HG02571 (cell line): Measurements from ENCODE around the gene CACNA1I.
"Not testable (repeated sequence)": the region's sequence is repeated elsewhere in the genome, so short reads cannot be mapped to it uniquely, and the experiment has no call there.

Source experiments
- ATAC-seq: cut with Tn5 transposase; IDR thresholded peaks from one replicate; pipeline ENCODE4 v1.9.1; 2021; ENCODE audit warnings: mild to moderate bottlenecking, moderate library complexity; ENCODE audit not compliant: unreplicated experiment

CACNA1I gene

DNA sequence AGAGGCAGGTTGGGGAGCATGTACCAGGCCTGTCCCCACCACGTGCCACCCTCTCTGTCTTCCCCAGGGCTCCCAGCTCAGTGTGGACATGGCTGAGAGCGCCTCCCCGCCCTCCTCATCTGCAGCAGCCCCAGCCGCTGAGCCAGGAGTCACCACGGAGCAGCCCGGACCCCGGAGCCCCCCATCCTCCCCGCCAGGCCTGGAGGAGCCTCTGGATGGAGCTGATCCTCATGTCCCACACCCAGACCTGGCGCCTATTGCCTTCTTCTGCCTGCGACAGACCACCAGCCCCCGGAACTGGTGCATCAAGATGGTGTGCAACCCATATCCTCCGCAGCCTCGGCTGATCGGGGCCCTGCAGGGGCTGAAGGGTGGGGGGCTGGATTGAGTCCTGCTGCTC lies at the start of gene CACNA1I:
TSS of gene CACNA1I (plus strand) at position 89 of the 400 bp plus-strand sequence. CDS start at position 89, 0 bp downstream.
- ATAC-seq = no peak

DNA sequence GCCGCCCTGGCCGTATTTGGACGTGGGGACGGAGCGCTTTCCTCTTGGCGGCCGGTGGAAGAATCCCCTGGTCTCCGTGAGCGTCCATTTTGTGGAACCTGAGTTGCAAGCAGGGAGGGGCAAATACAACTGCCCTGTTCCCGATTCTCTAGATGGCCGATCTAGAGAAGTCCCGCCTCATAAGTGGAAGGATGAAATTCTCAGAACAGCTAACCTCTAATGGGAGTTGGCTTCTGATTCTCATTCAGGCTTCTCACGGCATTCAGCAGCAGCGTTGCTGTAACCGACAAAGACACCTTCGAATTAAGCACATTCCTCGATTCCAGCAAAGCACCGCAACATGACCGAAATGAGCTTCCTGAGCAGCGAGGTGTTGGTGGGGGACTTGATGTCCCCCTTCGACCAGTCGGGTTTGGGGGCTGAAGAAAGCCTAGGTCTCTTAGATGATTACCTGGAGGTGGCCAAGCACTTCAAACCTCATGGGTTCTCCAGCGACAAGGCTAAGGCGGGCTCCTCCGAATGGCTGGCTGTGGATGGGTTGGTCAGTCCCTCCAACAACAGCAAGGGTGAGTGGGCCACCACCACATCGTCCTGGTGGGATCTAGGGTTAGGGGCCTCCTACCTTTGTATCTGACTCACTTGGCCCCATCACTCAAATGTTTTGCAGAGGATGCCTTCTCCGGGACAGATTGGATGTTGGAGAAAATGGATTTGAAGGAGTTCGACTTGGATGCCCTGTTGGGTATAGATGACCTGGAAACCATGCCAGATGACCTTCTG lies 49.3 kb upstream of the CACNA1I start:
- ATAC-seq = not testable (repeated sequence)

DNA sequence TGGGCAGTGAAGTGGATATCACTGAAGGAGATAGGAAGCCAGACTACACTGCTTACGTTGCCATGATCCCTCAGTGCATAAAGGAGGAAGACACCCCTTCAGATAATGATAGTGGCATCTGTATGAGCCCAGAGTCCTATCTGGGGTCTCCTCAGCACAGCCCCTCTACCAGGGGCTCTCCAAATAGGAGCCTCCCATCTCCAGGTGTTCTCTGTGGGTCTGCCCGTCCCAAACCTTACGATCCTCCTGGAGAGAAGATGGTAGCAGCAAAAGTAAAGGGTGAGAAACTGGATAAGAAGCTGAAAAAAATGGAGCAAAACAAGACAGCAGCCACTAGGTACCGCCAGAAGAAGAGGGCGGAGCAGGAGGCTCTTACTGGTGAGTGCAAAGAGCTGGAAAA lies 48.5 kb upstream of the CACNA1I start:
- not testable (repeated sequence) for ATAC-seq

DNA sequence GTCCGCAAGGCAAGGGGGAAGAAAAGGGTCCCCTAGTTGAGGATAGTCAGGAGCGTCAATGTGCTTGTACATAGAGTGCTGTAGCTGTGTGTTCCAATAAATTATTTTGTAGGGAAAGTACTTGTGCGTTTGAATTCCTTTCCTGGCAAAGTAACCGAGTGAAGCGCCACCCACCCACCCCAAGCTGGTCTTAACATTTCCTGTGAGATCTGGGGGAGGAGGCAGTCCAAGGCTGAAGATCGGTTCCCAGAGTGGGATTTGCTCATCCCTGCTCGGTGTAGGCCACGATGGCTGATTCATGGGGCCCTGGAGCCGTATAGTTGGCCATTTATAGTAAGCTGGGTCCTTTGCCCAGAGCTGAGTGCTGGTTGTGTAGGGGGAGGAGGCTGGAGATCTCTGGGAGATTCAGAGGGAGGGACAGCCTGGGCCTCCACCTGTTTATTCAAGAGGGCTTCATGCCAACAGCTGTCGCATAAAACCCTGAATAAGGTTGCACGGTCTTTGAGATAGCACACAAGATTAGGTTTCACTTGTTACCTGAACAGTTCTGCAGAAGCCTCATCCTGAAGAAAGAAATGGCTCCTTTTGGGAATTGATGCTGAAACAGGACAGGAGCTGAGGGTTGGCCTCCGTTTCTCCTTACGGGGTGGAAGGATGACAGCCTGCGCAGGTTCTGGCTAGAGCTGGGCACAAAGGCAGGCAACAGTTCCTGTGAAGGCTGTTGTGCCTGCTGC lies 47.8 kb upstream of the CACNA1I start:
- no peak for ATAC-seq

DNA sequence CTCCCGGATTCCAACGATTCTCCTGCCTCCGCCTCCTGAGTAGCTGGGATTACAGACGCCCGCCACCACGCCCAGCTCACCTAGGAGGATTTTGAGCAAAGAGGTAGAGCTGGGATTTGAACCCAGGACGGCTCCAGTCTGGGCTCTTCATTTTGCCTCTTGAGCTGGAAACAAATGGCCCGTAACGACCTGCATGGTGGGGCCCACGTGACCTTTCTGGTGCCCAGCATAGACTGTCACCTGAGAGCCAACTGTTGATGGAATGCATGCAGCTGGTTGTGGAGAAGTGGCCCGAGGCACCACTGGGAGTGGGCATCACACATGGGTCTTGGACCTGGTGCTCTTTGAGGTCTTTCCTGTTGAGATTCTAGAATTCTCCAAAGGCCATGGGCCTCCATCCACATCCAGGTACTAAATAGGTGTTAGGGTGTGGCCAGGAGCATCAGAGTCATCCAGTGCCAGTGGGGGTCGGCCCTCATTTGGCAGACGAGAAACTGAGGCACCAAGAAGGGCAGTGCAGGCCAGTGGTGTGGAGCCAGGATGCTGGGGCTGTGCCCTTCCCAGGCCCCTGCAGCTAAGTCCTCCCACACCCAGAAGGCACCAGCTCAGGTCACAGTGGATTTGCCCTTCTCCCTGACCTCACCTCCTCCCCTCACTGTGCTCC lies 46.3 kb upstream of the CACNA1I start:
- ATAC-seq = no peak

DNA sequence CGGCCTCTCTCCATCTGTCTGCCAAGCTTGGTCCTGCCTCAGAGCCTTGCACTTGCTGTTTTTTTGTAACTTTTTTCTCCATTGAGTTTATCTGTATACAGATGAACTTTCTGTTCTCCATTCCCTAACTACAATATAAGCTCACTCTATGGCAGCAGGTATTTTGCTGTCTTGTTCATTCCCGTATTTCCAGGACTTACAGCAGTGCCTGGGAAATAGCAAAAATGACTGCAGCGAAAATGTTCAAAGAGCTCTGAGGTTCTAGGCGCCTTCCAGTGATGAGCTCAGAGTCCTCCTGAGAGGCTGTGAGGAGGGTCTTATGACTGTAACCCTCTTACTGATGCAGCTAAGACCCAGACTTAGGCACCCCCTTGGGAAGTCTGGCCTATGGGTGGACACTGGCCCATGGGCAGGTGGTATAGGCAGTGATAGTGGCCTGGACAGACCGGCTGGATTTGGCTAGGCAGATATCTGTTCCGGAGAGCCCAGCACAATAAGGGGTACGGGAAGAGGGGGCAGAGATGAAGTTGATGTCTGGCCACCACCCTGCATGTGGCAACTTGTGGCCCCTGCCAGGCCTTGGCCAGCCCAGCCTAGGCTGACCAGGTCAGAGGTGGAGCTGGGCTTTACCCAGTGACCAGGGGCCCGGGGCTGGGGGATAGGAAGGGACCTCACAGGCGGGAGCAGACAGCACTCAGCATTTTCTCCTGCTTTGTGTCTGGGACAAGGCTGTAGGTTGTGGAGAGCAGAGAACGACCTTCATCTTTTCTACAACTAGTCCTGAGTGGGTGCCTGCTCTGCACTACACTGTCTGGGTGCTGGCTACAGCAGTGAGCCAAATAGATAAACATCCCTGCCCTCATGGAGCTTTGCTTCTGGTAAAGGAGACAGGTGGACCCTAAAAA lies 45.5 kb upstream of the CACNA1I start:
- ATAC-seq = no peak

DNA sequence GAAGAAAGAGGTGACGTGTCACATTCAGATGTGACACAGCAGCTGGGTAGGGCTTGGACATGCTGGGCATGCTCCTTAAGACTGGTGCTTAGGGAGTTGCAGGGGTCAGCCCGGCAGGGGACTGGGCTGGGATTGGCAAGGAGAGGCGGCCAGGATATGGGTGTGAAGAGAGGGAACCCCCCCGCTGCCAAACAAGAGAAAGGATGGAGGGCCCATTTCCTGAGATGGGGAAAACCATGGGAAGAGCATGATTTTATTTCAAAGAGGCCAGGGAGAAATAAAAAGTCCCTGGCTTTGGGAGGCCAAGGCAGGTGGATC lies 44.9 kb upstream of the CACNA1I start:
- ATAC-seq = no peak

DNA sequence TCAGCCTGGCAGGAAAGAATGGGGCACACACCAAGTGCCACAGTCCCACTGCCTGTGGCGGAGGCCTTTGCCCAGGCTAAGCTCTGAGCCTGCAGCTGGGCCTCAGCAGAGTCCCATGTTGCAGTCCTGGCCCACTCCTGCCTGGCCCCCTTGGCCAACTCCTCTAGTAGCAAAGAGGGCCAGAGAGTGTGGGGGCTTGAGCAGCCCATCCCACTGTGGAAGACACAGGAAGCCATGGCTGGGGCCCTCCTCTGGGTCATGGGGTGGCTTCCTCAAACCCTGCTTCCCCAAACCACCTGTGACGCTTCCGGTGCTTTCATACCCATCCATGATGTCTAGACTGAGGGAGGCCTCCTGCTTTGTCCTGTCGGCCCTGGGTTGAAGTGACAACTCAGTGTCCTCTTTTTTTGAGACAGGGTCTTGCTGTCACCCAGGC lies 43.8 kb upstream of the CACNA1I start:
- no peak for ATAC-seq

DNA sequence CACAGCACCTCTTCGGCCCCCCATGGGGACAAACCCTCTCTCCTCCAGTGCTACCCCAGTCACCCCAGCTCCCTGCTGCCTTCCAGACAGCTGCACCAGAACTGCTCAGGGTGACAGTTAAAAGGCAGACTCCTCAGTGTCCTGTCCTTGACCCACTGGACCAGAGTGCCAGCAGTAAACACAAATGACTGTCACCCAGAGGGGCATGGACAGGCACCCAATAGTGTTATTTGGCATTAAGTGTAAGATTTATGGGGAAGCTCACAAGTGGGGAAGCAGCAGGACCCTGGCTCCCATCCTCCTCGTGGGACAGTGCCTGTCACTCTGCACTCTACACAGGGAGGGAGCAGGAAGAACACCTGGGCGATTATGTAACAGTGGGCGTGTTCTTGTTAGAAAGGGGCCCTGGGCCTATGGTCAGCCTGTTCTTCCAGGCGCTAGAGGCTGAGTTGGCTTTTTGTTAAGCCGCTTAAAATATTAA lies 43.0 kb upstream of the CACNA1I start:
- ATAC-seq = no peak

DNA sequence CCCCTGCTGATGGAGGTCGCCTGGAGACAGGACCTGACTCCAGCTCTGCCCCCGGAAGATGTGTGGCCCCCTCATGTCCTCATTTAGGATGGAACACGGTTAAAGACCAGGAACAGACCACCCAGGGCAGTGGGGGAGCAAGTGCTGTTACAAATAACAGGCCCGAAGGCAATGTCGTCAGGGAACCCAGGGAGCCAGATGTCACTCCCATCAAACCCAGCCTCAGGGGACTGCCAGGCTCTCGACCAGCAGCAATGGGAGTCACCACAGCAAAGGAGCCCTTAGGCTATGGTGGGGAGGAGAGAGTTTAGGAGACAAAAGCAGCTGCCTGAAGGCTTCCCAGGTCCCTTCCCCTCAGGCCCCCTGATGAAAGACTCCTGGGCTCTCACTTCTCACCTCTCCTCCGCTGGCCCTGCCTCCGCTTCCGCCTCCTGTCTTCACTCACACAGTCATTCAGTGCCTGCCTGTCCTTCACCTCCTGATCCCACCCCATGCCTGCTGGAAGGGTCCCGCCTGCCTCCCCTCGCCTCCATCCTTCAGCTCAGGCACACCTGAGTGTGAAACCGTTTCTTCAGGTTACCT lies 42.4 kb upstream of the CACNA1I start:
- no peak for ATAC-seq

DNA sequence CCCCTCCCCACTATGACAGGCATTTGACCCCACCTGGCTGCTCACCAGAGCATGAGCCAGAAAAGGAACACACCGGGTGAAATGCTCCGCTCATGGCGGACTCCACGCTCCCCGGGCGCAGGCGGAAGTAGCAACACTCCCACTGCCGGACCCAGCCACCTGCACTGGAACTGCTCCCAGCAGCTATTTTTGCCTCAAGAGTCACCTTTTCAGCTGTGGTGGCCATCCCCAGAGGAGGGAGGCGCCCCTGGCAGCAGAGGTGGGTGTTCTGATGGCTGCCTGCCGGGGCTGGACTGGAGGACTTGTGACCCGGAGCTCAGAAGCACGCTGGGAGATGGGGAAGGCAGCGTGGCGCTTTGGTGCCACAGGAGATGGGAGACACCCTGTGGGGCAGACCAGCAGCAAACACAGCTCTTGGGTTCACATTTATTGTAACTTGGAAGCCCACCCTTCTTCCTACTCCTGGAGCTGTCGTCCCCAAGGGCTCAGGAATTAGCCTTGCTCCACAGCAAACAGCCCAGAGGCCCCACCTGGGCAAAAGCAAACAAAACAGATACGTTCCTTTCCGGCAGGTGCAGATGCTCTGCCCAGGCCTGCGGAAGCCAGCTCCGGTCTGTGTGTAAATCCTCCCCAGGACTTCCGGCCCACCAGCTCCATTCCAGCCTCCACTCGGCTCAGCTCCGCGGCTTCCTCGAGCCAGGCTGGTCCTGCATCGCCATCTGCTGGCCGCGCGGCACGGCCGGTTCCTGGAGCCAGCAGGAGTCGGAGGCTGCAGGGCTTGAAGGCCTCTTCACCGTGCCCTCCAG lies 41.7 kb upstream of the CACNA1I start:
- no peak for ATAC-seq

DNA sequence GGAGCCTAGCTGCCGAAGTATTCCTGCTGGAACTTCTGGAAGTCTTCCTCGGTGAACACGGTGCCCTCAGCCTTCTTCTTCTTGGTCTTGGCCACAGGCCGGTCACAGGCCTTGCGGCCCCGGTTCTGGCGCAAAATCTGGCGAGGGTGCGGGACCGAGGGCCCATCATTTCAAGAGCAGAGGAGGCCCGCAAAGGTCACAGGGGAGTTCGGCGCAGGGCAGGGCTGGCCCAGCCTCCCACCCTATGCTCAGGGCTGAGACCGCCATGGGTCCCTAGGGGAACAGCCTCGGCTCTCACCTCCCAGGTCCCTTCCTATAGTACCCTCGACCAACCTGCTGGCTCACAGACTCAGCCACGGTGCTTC lies 41.1 kb upstream of the CACNA1I start:
- no peak for ATAC-seq

DNA sequence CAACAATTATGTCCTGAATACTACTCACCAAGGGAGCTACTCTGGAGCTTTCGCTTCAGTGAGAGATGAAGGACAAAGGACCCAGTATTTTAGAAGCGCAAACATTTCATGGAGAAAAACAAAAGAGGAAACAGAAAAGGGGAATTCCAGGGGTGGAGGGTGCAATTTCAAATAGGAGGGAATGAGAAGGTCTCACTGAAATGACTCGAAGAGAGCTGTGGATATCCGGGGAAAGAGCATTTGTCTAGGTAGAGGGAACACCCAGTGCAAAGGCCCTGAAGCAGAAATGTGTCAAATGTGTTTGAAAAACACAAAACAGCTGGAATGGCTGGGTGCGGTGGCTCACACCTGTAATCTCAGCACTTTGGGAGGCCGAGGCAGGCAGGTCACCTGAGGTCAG lies 40.4 kb upstream of the CACNA1I start:
- no peak for ATAC-seq

DNA sequence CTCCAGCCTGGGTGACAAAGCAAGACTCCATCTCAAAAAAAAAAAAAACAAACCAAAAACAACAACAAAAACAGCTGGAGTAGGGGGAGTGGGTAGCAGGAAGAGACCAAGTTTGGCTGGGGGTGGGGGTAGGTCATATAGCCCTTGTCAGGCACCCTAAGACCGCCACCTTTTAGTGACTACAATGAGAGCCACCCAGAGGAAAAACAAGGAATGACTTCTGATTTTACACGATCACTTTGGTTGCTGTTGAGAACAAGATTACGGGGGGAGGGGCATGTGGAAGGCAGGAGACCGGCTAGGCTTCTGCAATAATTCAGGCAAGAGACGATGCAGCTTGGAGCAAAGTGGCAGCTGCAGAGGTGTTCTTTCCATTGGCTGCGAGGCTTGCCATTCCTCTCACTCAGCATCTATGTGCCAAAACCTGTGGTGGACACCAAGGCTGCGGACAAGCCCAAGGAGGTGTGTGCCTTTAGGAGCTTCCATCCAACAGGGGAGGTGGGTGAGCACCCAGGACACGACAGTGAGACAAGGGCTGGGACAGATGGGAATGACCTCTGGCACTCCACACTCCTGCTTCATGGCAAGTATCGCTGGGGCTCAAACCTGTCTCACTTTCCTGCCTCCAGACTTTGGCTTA lies 39.7 kb upstream of the CACNA1I start:
- no peak for ATAC-seq

DNA sequence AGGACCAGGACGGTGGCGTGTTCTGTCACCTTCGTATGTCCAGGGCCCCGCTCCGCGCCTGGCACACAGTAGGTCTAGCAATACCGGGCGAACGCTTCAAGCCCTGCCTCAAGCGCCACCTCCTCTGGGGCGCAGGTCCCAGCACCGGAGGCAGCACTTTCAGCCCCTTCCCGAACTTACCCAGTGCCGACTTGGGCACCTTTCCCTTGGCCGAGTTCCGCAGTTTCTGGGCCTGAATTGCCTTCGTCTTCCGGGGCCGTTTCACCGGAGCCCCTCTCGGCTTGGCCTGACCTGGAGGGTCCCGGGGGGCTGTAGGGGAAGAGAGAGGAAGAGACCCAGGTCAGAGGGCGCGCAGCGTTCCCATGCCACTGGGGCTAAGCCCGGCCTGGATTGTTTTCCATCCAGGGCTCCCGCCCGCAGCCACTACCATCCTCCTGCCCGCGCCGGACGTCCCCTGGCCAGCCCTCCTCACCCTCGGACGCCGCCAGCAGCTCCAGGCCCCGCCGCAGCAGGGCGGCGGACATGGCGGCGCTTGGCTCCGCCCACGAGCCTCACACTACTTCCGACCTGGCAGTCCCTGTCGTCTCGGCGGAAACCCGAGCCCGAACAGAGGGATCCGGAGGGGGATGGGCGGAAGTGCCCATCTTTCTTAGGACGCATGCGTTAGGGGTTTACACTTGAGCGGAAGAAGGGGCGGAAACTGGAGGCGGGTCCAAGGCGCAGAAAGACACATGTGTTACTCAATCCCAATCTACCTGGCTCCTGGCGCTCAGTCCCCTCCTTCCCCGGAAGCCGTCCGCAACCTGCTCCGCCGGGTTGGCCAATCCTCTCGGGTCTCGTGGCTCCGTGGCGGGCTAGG lies 38.1 kb upstream of the CACNA1I start, which contains the start of gene RPS19BP1:
TSS of gene RPS19BP1 (minus strand) at position 534 of the 859 bp plus-strand sequence. CDS start at position 524, 10 bp downstream.
- ATAC-seq = peak; percentile 69

DNA sequence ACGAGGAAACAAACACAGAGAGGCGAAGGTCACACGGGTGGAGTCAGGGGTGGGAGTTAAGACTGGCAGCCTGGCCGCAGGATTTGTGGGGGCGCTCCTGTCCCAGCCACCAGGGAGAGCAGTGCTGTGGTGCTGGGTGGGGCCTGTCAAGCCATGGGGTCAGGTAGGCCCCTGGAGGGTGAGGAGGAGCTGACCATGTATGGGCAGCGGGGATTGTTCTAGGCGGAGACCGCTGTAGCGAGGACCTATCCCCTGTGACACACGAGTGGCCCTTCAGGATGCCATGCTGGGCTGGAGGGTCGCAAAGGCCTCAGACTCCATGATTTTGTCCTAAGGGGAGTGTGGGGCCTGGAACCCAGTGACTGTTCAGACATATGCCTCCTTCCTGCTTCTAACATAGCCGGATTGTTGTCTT lies 36.5 kb upstream of the CACNA1I start:
- no peak for ATAC-seq

DNA sequence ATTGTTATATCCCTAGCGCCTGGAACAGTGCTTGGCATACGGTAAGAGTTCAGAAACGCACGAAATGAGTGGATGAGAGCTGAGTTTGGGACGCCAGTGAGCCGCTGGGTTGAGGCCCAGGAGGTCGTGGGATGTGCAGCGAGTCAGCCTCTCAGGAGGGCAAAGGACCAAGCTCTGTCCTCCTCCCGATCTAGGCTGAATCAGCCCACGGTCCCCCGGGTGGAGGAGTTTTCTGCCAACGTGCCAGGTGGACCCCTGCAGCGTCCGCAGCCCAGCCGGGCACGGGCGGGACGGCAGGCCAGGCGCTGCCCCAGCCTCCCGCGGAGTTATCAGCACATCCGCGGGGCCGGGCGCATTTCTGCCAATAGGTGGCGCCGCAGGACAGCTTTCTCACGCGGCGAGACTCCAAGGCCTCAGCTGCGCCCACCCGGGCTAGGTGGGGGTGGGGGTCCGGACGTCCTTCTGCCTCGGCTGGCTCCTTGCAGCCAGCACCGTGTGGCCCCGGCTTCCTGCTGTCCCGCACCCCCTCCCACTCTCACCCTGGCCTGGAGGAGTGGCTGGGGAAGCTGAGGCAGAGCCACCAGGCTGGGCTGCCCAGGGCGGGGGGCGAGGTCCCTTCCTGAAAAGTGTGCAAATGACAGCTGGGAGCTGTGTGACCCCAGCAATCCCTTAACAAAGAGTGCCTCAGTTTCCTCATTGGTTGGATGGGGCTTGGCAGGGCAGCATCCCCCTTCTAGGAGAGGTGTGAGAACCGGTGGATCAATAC lies 35.8 kb upstream of the CACNA1I start:
- no peak for ATAC-seq
